B cell (primary cell): ENCODE data around the gene MAP2K5.

Experiments used
- CTCF ChIP-seq: fragments of 200-600 bp; IDR thresholded peaks from one replicate; pipeline ENCODE4 v1.8.0; 2022; ENCODE audit warnings: antibody characterized with exemption, mild to moderate bottlenecking
- EZH2 ChIP-seq: IDR thresholded peaks from 2 replicates; pipeline ENCODE4 v1.6.1; 2012; ENCODE audit warnings: borderline replicate concordance, low read depth, mild to moderate bottlenecking, moderate library complexity, low read length; ENCODE audit not compliant: insufficient read depth, poor library complexity, severe bottlenecking

GRCh38 chr15:67845974-67846373, 303.5 kb downstream of the MAP2K5 start:
- TF ChIP-seq CTCF = no peak
- TF ChIP-seq EZH2 = no peak
